GM13976 (cell line): ENCODE results near the gene IPO11.

ENCODE experiments used
- DNase-seq: peaks from one replicate; pipeline ENCODE4 v3.0.0; 2012; ENCODE audit warnings: low spot score
- in situ Hi-C: fragments of 300-500 bp; cut with MboI; formaldehyde crosslinking; loops from one replicate; pipeline ENCODE4 v1.12.0; 2022; ENCODE audit warnings: low sequenced_read_pairs, mixed read lengths, inconsistent platforms; ENCODE audit not compliant: unreplicated experiment
- TF ChIP-seq, protein P1 (sequence below): IDR thresholded peaks from 2 replicates; pipeline ENCODE4 v1.5.1; 2012; ENCODE audit warnings: borderline replicate concordance, mild to moderate bottlenecking; ENCODE audit not compliant: insufficient read depth; ENCODE audit errors: extremely low read depth, missing control alignments, control extremely low read depth

IPO11 gene

DNA sequence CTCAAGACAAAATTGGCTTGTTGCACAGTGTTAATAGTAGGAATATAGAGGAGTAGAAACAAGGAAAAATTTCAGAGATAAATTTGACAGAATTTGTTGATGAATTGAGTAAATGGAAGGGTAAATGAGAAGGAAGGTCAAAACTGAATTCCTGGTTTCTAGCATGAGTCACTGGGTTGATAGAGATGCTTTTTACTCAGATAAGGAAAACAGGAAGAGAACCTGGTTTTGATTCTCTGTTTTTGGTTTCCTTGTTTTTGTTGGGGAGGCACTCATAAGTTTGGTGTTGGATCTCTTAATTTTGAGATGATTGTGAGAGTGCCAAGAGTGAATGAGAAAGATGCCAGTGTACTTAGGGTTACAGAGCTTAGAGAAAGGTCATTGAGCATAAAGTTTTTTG is 173.2 kb downstream of the IPO11 start:
- TF ChIP-seq, protein P1, sequence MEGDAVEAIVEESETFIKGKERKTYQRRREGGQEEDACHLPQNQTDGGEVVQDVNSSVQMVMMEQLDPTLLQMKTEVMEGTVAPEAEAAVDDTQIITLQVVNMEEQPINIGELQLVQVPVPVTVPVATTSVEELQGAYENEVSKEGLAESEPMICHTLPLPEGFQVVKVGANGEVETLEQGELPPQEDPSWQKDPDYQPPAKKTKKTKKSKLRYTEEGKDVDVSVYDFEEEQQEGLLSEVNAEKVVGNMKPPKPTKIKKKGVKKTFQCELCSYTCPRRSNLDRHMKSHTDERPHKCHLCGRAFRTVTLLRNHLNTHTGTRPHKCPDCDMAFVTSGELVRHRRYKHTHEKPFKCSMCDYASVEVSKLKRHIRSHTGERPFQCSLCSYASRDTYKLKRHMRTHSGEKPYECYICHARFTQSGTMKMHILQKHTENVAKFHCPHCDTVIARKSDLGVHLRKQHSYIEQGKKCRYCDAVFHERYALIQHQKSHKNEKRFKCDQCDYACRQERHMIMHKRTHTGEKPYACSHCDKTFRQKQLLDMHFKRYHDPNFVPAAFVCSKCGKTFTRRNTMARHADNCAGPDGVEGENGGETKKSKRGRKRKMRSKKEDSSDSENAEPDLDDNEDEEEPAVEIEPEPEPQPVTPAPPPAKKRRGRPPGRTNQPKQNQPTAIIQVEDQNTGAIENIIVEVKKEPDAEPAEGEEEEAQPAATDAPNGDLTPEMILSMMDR: no peak
- in situ Hi-C loops: loop anchor here (25.0 kb wide), 1 partner anchor 373 kb away; no protein-coding TSS in a partner anchor
- no peak for DNase-seq

DNA sequence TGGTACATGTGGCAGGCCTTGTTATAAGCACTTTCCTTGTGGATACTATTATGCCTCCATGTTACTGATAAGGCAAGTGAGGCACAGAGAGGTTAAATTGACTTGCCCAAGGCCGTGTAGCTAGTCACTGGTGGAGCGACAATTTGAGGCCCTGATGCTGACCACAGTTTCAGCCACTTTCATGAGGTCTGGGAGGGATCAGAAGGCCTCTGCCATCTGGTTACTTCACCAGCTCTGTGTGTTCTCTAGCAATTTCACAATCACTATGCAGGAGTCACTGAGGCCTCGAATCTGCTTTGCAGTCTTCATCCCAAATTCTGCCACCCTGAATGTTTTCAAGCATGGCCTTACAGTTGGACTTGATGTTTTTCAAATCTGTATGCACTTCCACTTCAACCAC is 175.2 kb downstream of the IPO11 start:
- DNase-seq: no peak
- in situ Hi-C loops: loop anchor here (25.0 kb wide), 1 partner anchor 375 kb away; no protein-coding TSS in a partner anchor
- TF ChIP-seq, protein P1: no peak

DNA sequence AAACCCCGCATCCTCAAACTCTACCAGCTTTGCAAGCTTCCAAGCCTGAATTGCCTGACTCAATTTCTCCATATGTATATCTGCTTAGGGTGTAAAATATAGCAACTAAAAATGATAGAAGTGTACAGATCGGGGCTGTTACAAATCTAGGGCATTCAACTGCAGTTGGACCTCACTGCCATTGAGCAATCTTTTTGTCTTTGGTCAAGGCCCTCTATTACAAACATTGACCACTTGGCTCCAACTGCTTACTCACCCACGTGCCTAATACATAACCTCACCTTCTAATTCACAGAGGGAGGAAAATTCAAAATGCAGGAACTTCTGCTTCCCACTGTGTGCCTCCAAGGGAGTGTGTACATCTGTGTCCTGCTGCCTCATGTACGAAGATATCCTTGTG is 176.1 kb downstream of the IPO11 start:
- TF ChIP-seq, protein P1: no peak
- no peak for DNase-seq
- in situ Hi-C loops: loop anchor here (25.0 kb wide), 1 partner anchor 376 kb away; no protein-coding TSS in a partner anchor

DNA sequence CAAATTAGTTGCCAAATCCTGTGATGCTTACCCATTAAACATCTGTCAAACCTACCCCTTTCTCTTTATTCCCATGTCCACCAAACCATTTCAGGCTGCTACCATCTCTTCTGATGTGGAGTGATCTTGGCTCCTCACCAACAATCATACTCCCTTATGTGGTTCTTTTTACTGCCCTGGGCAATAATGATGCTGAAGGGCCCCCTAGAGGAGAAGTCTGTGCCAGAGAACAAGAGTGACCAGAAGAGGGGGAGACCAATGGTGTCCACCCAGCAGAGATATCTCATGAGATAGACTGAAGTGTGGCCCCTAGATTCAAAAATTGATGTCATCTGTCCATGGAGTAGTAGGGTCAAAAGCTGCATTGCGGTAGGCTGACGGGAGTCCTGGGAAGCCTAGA is 176.9 kb downstream of the IPO11 start:
- TF ChIP-seq, protein P1: no peak
- no peak for DNase-seq
- in situ Hi-C loops: loop anchor here (25.0 kb wide), 1 partner anchor 377 kb away; no protein-coding TSS in a partner anchor

DNA sequence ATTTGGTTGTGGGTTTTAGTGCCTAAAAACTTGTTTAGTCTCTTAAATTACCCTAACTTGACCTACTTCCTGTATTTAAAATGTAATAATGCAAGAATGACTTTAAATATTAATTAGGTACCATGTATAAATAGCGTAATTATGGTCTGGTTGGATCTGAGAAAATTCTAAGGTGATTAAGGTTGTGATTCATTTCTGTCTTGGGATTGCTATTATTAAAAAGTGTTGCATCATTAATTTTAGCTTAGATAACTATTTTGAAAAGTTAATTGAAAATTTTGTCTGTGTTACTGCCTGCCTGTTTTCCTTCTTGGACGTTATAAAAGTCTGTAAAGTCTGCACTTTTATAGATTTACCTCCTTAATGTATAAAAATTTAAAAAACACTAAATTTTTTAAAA is 177.8 kb downstream of the IPO11 start:
- in situ Hi-C loops: loop anchor here (25.0 kb wide), 1 partner anchor 378 kb away; no protein-coding TSS in a partner anchor
- TF ChIP-seq, protein P1: no peak
- no peak for DNase-seq

DNA sequence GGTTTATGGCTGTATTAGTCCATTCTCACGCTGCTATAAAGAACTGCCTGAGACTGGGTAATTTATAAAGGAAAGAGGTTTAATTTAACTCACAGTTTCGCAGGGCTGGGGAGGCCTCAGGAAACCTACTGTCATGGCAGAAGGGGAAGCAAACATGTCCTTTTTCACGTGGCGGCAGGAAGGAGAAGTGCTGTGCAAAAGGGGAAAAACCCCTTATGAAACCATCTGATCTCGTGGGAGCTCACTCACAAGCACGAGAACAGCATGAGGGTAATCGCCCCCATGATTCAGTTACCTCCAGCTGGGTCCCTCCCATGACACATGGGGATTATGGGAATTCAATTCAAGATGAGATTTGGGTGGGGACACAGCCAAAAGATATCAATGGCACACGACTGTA is 180.0 kb downstream of the IPO11 start:
- in situ Hi-C loops: loop anchor here (25.0 kb wide), 1 partner anchor 380 kb away; no protein-coding TSS in a partner anchor
- DNase-seq: no peak
- TF ChIP-seq, protein P1: no peak
